AG09319 (cell line): ENCODE data around the gene UBXN6.

Source experiments
- DNase-seq: peaks from one replicate; pipeline ENCODE4 v3.0.0-alpha.2; 2010; ENCODE audit warnings: low read depth; ENCODE audit errors: extremely low read depth
- CTCF ChIP-seq: IDR thresholded peaks from 2 replicates; pipeline ENCODE4 v1.5.1; 2011; ENCODE audit warnings: low read depth, mild to moderate bottlenecking, inconsistent platforms, low read length, moderate library complexity

UBXN6 gene

GRCh38 chr19:4492337-4493103, 34.9 kb upstream of the UBXN6 start:
- no peak for TF ChIP-seq CTCF
- no peak for DNase-seq

GRCh38 chr19:4491446-4491845, 33.9 kb upstream of the UBXN6 start:
- TF ChIP-seq CTCF = no peak

GRCh38 chr19:4488496-4488895, 30.9 kb upstream of the UBXN6 start:
- TF ChIP-seq CTCF = no peak
- no peak for DNase-seq

More at GRCh38 chr19:4491446-4491845, 33.9 kb upstream of the UBXN6 start:
- no peak for DNase-seq

GRCh38 chr19:4487572-4487971, 30.0 kb upstream of the UBXN6 start:
- TF ChIP-seq CTCF = no peak

GRCh38 chr19:4483385-4483784, 25.8 kb upstream of the UBXN6 start:
- no peak for DNase-seq
- TF ChIP-seq CTCF = no peak

More at GRCh38 chr19:4487572-4487971, 30.0 kb upstream of the UBXN6 start:
- no peak for DNase-seq

GRCh38 chr19:4482721-4483364, 25.2 kb upstream of the UBXN6 start:
- TF ChIP-seq CTCF = no peak
- DNase-seq = no peak
